ENCODE results near the gene ACSL5.
A peak's percentile ranks its signal among the peaks of the same experiment; 100 is the strongest.

Gene ACSL5

DNA sequence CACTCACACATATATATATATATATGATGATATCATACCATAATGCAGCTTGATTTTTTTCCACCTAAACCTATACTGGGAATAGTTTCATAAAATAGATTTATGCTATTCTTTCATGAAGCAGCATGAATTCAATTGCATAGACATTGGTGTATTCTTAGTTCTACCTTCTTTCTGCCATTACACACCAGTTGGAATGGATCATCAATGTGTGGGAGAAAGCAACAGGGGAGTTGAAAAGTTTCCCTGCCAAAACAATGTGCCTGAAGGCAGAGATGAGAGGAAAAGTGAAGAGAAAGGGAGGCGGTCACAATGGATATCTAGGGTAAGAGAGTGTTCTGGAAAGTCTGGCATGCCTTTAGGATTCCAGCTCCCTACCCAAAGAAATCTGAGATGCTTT, 25.2 kb upstream of the ACSL5 start:
- Histone ChIP-seq H3K4me1 (ENCODE audit: control insufficient read depth in 2 of 2, insufficient read depth in 2 of 2, low read length in 2 of 2) (peaks cover 7 to 11% of the 10 kb centered on the region in 2 donors), H3K9me3 (ENCODE audit: control insufficient read depth in 2 of 2, low read length in 2 of 2) (no peaks in the 10 kb centered on the region), H3K4me3 (ENCODE audit: low read length in 2 of 2) (no peak overlapping the region), H3K27me3 (ENCODE audit: control insufficient read depth in 2 of 2, insufficient read depth in 2 of 2, low read length in 2 of 2) (no peaks in the 10 kb centered on the region), H3K9ac (ENCODE audit: low read depth in 1 of 2, low read length in 2 of 2) (no peak overlapping the region), H3K27ac (ENCODE audit: low read depth in 2 of 2, low read length in 2 of 2) (no peak overlapping the region), H3K36me3 (ENCODE audit: control insufficient read depth in 2 of 2, insufficient read depth in 2 of 2, low read length in 2 of 2) (no peaks in the 10 kb centered on the region)

DNA sequence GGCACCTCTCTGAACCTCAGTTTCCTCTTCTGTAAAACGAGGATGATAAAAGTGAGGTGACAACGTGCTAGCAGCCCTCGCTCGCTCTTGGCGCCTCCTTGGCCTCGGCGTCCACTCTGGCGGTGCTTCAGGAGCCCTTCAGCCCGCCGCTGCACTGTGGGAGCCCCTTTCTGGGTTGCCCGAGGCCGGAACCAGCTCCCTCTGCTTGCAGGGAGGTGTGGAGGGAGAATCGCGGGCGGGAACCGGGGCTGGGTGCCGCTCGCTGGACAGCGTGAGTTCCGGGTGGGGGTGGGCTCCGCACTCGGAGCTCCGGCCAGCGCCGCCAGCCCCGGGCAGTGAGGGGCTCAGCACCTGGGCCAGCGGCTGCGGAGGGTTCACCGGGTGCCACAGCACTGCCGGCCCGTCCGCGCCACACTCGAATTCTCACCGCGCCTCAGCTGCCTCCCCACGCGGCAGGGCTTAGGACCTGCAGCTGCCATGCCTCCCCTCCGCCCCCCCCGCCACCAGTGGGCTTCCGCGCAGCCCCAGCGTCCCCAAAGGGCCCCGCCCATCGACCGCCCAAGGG, 24.3 kb upstream of the ACSL5 start:
- H3K27ac ChIP-seq (ENCODE audit: low read depth in 2 of 2, low read length in 2 of 2), result no peak overlapping the region
- H3K4me1 ChIP-seq (ENCODE audit: control insufficient read depth in 2 of 2, insufficient read depth in 2 of 2, low read length in 2 of 2), result peaks cover 7 to 11% of the 10 kb centered on the region in 2 donors
- H3K9me3 ChIP-seq (ENCODE audit: control insufficient read depth in 2 of 2, low read length in 2 of 2), result no peaks in the 10 kb centered on the region
- no peaks in the 10 kb centered on the region for H3K27me3 ChIP-seq (ENCODE audit: control insufficient read depth in 2 of 2, insufficient read depth in 2 of 2, low read length in 2 of 2)
- no peak overlapping the region for H3K4me3 ChIP-seq (ENCODE audit: low read length in 2 of 2)
- H3K9ac ChIP-seq (ENCODE audit: low read depth in 1 of 2, low read length in 2 of 2), result no peak overlapping the region
- no peaks in the 10 kb centered on the region for H3K36me3 ChIP-seq (ENCODE audit: control insufficient read depth in 2 of 2, insufficient read depth in 2 of 2, low read length in 2 of 2)

DNA sequence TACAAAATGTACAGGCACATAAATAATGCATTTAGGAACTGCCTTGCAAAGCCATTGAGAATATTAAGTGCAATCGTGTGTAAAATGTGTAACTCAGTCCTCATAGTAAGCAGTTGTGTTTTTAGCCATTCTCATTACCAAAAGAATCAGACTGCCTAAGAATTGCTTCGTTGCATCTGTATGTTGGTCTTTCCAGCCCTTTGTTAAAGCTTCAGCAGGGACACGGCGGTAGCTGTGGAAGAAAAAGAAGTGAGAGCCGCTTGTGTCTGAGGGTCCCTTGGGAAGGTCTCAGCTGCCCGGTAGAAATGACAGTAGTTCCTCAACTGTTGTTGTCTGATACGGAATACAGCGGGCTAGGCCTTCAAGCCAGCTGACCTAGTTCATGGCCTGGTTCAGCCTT, 22.8 kb upstream of the ACSL5 start:
- Histone ChIP-seq H3K27ac (ENCODE audit: low read depth in 2 of 2, low read length in 2 of 2) (no peak overlapping the region), H3K36me3 (ENCODE audit: control insufficient read depth in 2 of 2, insufficient read depth in 2 of 2, low read length in 2 of 2) (no peaks in the 10 kb centered on the region), H3K4me1 (ENCODE audit: control insufficient read depth in 2 of 2, insufficient read depth in 2 of 2, low read length in 2 of 2) (peaks cover 7 to 11% of the 10 kb centered on the region in 2 donors), H3K27me3 (ENCODE audit: control insufficient read depth in 2 of 2, insufficient read depth in 2 of 2, low read length in 2 of 2) (no peaks in the 10 kb centered on the region), H3K9me3 (ENCODE audit: control insufficient read depth in 2 of 2, low read length in 2 of 2) (no peaks in the 10 kb centered on the region), H3K4me3 (ENCODE audit: low read length in 2 of 2) (no peak overlapping the region), H3K9ac (ENCODE audit: low read depth in 1 of 2, low read length in 2 of 2) (no peak overlapping the region)

- H3K4me1 ChIP-seq (ENCODE audit: control insufficient read depth in 2 of 2, insufficient read depth in 2 of 2, low read length in 2 of 2), result peaks cover 7 to 11% of the 10 kb centered on the region in 2 donors
- no peak overlapping the region for H3K9ac ChIP-seq (ENCODE audit: low read depth in 1 of 2, low read length in 2 of 2)
- H3K4me3 ChIP-seq (ENCODE audit: low read length in 2 of 2), result no peak overlapping the region
- H3K36me3 ChIP-seq (ENCODE audit: control insufficient read depth in 2 of 2, insufficient read depth in 2 of 2, low read length in 2 of 2), result no peaks in the 10 kb centered on the region
- no peaks in the 10 kb centered on the region for H3K9me3 ChIP-seq (ENCODE audit: control insufficient read depth in 2 of 2, low read length in 2 of 2)
- H3K27me3 ChIP-seq (ENCODE audit: control insufficient read depth in 2 of 2, insufficient read depth in 2 of 2, low read length in 2 of 2), result no peaks in the 10 kb centered on the region
- H3K27ac ChIP-seq (ENCODE audit: low read depth in 2 of 2, low read length in 2 of 2), result no peak overlapping the region
Measured at GRCh38 chr10:112352044-112352443, 21.9 kb upstream of the ACSL5 start.

DNA sequence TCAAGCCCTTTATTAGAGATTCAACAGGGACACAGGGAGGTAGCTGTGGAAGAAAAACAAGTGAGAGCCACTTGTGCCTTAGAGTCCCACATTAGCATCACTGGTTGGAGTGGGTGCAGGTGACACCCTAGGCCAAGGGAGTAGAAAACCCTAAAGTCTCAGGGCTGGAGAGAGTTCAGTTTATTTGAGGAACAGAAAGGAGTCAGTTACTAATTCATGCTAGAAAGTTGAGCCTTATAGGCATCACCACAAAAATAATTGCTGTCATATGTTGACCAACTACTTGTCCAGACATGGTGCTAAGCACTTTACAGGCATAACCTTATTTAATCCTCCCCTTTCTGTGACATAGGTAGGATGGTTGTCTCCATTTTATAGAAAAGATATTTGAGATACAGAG, 20.9 kb upstream of the ACSL5 start:
- peaks cover under 1 to 1% of the 10 kb centered on the region in 2 donors for H3K4me1 ChIP-seq (ENCODE audit: control insufficient read depth in 2 of 2, insufficient read depth in 2 of 2, low read length in 2 of 2)
- no peak overlapping the region for H3K4me3 ChIP-seq (ENCODE audit: low read length in 2 of 2)
- H3K36me3 ChIP-seq (ENCODE audit: control insufficient read depth in 2 of 2, insufficient read depth in 2 of 2, low read length in 2 of 2), result no peaks in the 10 kb centered on the region
- H3K9me3 ChIP-seq (ENCODE audit: control insufficient read depth in 2 of 2, low read length in 2 of 2), result no peaks in the 10 kb centered on the region
- H3K27ac ChIP-seq (ENCODE audit: low read depth in 2 of 2, low read length in 2 of 2), result no peak overlapping the region
- H3K9ac ChIP-seq (ENCODE audit: low read depth in 1 of 2, low read length in 2 of 2), result no peak overlapping the region
- no peaks in the 10 kb centered on the region for H3K27me3 ChIP-seq (ENCODE audit: control insufficient read depth in 2 of 2, insufficient read depth in 2 of 2, low read length in 2 of 2)

- Histone ChIP-seq H3K4me3 (ENCODE audit: low read length in 2 of 2) (no peak overlapping the region), H3K4me1 (ENCODE audit: control insufficient read depth in 2 of 2, insufficient read depth in 2 of 2, low read length in 2 of 2) (peaks cover 19 to 23% of the 10 kb centered on the region in 2 donors), H3K27me3 (ENCODE audit: control insufficient read depth in 2 of 2, insufficient read depth in 2 of 2, low read length in 2 of 2) (no peaks in the 10 kb centered on the region), H3K27ac (ENCODE audit: low read depth in 2 of 2, low read length in 2 of 2) (no peak overlapping the region), H3K36me3 (ENCODE audit: control insufficient read depth in 2 of 2, insufficient read depth in 2 of 2, low read length in 2 of 2) (no peaks in the 10 kb centered on the region), H3K9me3 (ENCODE audit: control insufficient read depth in 2 of 2, low read length in 2 of 2) (no peaks in the 10 kb centered on the region), H3K9ac (ENCODE audit: low read depth in 1 of 2, low read length in 2 of 2) (no peak overlapping the region)
Measured at GRCh38 chr10:112356686-112357085, 17.2 kb upstream of the ACSL5 start.

- Histone ChIP-seq H3K4me1 (ENCODE audit: control insufficient read depth in 2 of 2, insufficient read depth in 2 of 2, low read length in 2 of 2) (peaks cover 38 to 51% of the 10 kb centered on the region in 2 donors), H3K36me3 (ENCODE audit: control insufficient read depth in 2 of 2, insufficient read depth in 2 of 2, low read length in 2 of 2) (no peaks in the 10 kb centered on the region), H3K27ac (ENCODE audit: low read depth in 2 of 2, low read length in 2 of 2) (peak overlapping the region; percentile 92 to 96), H3K9ac (ENCODE audit: low read depth in 1 of 2, low read length in 2 of 2) (peak overlapping the region; percentile 20 to 69), H3K9me3 (ENCODE audit: control insufficient read depth in 2 of 2, low read length in 2 of 2) (no peaks in the 10 kb centered on the region), H3K27me3 (ENCODE audit: control insufficient read depth in 2 of 2, insufficient read depth in 2 of 2, low read length in 2 of 2) (no peaks in the 10 kb centered on the region), H3K4me3 (ENCODE audit: low read length in 2 of 2) (no peak overlapping the region)
Measured at GRCh38 chr10:112359606-112360307, 14.2 kb upstream of the ACSL5 start.

GRCh38 chr10:112360308-112361270, 13.3 kb upstream of the ACSL5 start:
- peaks cover 39 to 59% of the 10 kb centered on the region in 2 donors for H3K4me1 ChIP-seq (ENCODE audit: control insufficient read depth in 2 of 2, insufficient read depth in 2 of 2, low read length in 2 of 2)
- H3K27me3 ChIP-seq (ENCODE audit: control insufficient read depth in 2 of 2, insufficient read depth in 2 of 2, low read length in 2 of 2), result no peaks in the 10 kb centered on the region
- peak overlapping the region; percentile 92 to 96 for H3K27ac ChIP-seq (ENCODE audit: low read depth in 2 of 2, low read length in 2 of 2)
- H3K4me3 ChIP-seq (ENCODE audit: low read length in 2 of 2), result peak overlapping the region in 1 of 2 donors; percentile 9
- no peaks in the 10 kb centered on the region for H3K9me3 ChIP-seq (ENCODE audit: control insufficient read depth in 2 of 2, low read length in 2 of 2)
- peak overlapping the region; percentile 26 to 69 for H3K9ac ChIP-seq (ENCODE audit: low read depth in 1 of 2, low read length in 2 of 2)
- no peaks in the 10 kb centered on the region for H3K36me3 ChIP-seq (ENCODE audit: control insufficient read depth in 2 of 2, insufficient read depth in 2 of 2, low read length in 2 of 2)

DNA sequence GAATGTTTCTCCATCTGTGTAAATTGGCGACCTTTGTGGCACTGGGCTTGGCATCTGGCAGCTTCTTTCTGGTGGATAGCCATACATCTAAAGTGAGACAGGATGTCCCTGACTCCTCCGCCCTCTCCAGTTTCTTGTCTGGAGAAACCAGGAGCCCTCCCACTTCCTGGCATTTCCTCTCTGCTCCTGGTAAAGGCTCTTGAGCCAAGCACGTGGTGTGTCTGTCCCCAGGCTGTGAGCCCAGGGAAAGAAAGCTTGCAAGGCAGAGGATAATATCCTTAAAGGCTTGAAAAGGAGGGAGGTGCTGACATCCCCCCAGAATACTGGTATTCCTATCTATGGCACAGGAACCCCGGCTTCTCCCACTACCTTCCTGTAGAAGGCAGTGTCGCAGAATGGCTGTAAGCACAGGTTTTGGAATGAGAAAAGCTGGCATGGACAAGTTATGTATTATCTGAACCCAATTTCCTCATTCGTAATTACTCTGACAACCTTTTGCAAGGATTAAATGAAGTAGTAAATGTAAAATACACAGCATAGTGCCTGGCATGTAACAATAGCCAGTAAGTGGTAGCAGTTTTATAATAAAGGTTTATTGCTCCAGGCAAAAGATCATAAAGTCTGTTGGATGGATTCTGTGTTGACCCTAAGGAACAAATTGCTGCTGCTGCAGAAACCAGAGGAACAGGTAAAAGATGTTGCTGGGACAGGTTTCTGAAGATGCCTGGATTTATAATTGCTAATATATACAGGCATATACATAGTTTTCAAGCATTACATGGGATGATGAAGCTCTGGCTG, 11.8 kb upstream of the ACSL5 start:
- no peaks in the 10 kb centered on the region for H3K36me3 ChIP-seq (ENCODE audit: control insufficient read depth in 2 of 2, insufficient read depth in 2 of 2, low read length in 2 of 2)
- peak overlapping the region; percentile 92 to 96 for H3K27ac ChIP-seq (ENCODE audit: low read depth in 2 of 2, low read length in 2 of 2)
- H3K4me1 ChIP-seq (ENCODE audit: control insufficient read depth in 2 of 2, insufficient read depth in 2 of 2, low read length in 2 of 2), result peaks cover 42 to 61% of the 10 kb centered on the region in 2 donors
- no peaks in the 10 kb centered on the region for H3K27me3 ChIP-seq (ENCODE audit: control insufficient read depth in 2 of 2, insufficient read depth in 2 of 2, low read length in 2 of 2)
- H3K9me3 ChIP-seq (ENCODE audit: control insufficient read depth in 2 of 2, low read length in 2 of 2), result no peaks in the 10 kb centered on the region
- H3K4me3 ChIP-seq (ENCODE audit: low read length in 2 of 2), result peak overlapping the region in 1 of 2 donors; percentile 19
- H3K9ac ChIP-seq (ENCODE audit: low read depth in 1 of 2, low read length in 2 of 2), result peak overlapping the region; percentile 66 to 69

Measured in mucosa of rectum (tissue), 2 donors.